ENCODE measurements around the gene FAM20C. TPM values are rescaled to one million over a fixed set of nuclear protein-coding genes. Genes with fewer than 3 reads are reported as not detected.

Gene FAM20C
- total RNA-seq, 2 donors from 2014 or later: 18.5 to 18.9 TPM

- H3K4me3 ChIP-seq: no peak overlapping the region
- intact Hi-C loops (cut with DNase I): no loop called here
- no peak for DNase-seq
- H3K36me3 ChIP-seq: no peaks in the 10 kb centered on the region
- H3K4me1 ChIP-seq: no peaks in the 10 kb centered on the region
- H3K9ac ChIP-seq (ENCODE audit: low read depth in 2 of 2, low read length in 2 of 2): no peak overlapping the region
- H3K27ac ChIP-seq: peak overlapping the region; percentile 66
- TF ChIP-seq CTCF (IDR thresholded peaks at IDR 0.05): no peak
- no peaks in the 10 kb centered on the region for H3K9me3 ChIP-seq
- no peaks in the 10 kb centered on the region for H3K27me3 ChIP-seq
Observed at GRCh38 chr7:227926-228325, 35.6 kb downstream of the FAM20C start.

- intact Hi-C loops (cut with DNase I): no loop called here
- Histone ChIP-seq H3K36me3 (no peaks in the 10 kb centered on the region), H3K27me3 (no peaks in the 10 kb centered on the region), H3K27ac (peak overlapping the region; percentile 66), H3K4me1 (no peaks in the 10 kb centered on the region), H3K4me3 (no peak overlapping the region), H3K9ac (ENCODE audit: low read depth in 2 of 2, low read length in 2 of 2) (peak overlapping the region in 1 of 2 donors; percentile 12), H3K9me3 (no peaks in the 10 kb centered on the region)
- TF ChIP-seq CTCF (IDR thresholded peaks at IDR 0.05): no peak
- no peak for DNase-seq
Observed at GRCh38 chr7:228610-229009, 36.2 kb downstream of the FAM20C start.

- Histone ChIP-seq H3K9ac (ENCODE audit: low read depth in 2 of 2, low read length in 2 of 2) (peak overlapping the region; percentile 5 to 16), H3K36me3 (no peaks in the 10 kb centered on the region), H3K4me1 (no peaks in the 10 kb centered on the region), H3K4me3 (no peak overlapping the region), H3K27me3 (no peaks in the 10 kb centered on the region), H3K9me3 (no peaks in the 10 kb centered on the region), H3K27ac (peak overlapping the region; percentile 70)
- no peak for TF ChIP-seq CTCF (IDR thresholded peaks at IDR 0.05)
- intact Hi-C loops (cut with DNase I): no loop called here
- peak; percentile 41 for DNase-seq
Observed at GRCh38 chr7:229184-229964, 37.0 kb downstream of the FAM20C start.

GRCh38 chr7:230274-230673 is 37.9 kb downstream of the FAM20C start:
- Histone ChIP-seq H3K36me3 (no peaks in the 10 kb centered on the region), H3K9ac (ENCODE audit: low read depth in 2 of 2, low read length in 2 of 2) (peak overlapping the region in 1 of 2 donors; percentile 16), H3K27ac (peak overlapping the region; percentile 70), H3K4me1 (no peaks in the 10 kb centered on the region), H3K4me3 (no peak overlapping the region), H3K27me3 (no peaks in the 10 kb centered on the region), H3K9me3 (no peaks in the 10 kb centered on the region)
- intact Hi-C loops (cut with DNase I): no loop called here
- DNase-seq: no peak
- no peak for TF ChIP-seq CTCF (IDR thresholded peaks at IDR 0.05)

GRCh38 chr7:231030-231857 is 38.9 kb downstream of the FAM20C start:
- Histone ChIP-seq H3K9me3 (no peaks in the 10 kb centered on the region), H3K36me3 (no peaks in the 10 kb centered on the region), H3K27me3 (no peaks in the 10 kb centered on the region), H3K4me3 (no peak overlapping the region), H3K27ac (peak overlapping the region; percentile 82), H3K9ac (ENCODE audit: low read depth in 2 of 2, low read length in 2 of 2) (peak overlapping the region in 1 of 2 donors; percentile 12), H3K4me1 (no peaks in the 10 kb centered on the region)
- no peak for TF ChIP-seq CTCF (IDR thresholded peaks at IDR 0.05)
- DNase-seq: no peak
- intact Hi-C loops (cut with DNase I): no loop called here
